Measurements from ENCODE around the gene LYRM4. TPM values are rescaled to one million over a fixed set of nuclear protein-coding genes. Genes with fewer than 3 reads are reported as not detected.
A peak's percentile ranks its signal among the peaks of the same experiment; 100 is the strongest.

LYRM4 gene
- total and polyA plus RNA-seq, 2 donors (not counting 1 experiment from before 2014, with no cell fraction given) = 22.1 to 29.5 TPM

DNA sequence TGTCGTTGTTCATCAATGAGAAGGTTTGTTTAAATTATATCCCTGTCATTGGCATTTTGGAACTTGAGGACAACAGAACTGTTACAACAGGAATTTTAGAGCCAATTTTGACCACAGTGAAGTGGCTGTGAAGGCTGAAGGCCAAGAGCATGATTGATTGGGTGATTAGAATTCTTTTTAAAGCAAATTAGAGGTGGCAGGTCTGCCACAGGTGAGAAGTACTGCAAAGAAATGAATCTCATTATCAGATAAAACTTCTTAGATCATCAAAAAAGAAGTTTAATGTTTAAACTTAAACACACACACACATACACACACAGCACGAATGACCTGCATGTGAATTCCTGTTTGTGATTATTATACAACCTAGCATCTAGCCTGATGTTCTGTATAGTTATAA is 32.9 kb upstream of the LYRM4 start:
- H3K4me1 Mint-ChIP-seq = peaks cover 53% of the 10 kb centered on the region
- H3K9me3 Mint-ChIP-seq (ENCODE audit: insufficient read depth) = no peaks in the 10 kb centered on the region
- DNase-seq (no peak), ATAC-seq (ENCODE audit: low read depth) (no peak)
- TF ChIP-seq EZH2 (IDR thresholded peaks at IDR 0.05; ENCODE audit: borderline replicate concordance, insufficient read depth, low read depth, low read length, poor library complexity, severe bottlenecking) = no peak
- TF ChIP-seq, protein P1, sequence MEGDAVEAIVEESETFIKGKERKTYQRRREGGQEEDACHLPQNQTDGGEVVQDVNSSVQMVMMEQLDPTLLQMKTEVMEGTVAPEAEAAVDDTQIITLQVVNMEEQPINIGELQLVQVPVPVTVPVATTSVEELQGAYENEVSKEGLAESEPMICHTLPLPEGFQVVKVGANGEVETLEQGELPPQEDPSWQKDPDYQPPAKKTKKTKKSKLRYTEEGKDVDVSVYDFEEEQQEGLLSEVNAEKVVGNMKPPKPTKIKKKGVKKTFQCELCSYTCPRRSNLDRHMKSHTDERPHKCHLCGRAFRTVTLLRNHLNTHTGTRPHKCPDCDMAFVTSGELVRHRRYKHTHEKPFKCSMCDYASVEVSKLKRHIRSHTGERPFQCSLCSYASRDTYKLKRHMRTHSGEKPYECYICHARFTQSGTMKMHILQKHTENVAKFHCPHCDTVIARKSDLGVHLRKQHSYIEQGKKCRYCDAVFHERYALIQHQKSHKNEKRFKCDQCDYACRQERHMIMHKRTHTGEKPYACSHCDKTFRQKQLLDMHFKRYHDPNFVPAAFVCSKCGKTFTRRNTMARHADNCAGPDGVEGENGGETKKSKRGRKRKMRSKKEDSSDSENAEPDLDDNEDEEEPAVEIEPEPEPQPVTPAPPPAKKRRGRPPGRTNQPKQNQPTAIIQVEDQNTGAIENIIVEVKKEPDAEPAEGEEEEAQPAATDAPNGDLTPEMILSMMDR (IDR thresholded peaks at IDR 0.05) = no peak
- Histone ChIP-seq H3K79me2 (ENCODE audit: control insufficient read depth, insufficient read depth, low read length) (peaks cover 60% of the 10 kb centered on the region), H3K4me3 (ENCODE audit: control extremely low read depth in 1 of 5, extremely low read depth in 1 of 5, insufficient read depth in 1 of 5, low read depth in 2 of 5, low read length in 4 of 5) (no peak overlapping the region), H3K4me1 (ENCODE audit: control insufficient read depth in 2 of 2, insufficient read depth in 2 of 2, low read length in 2 of 2) (peaks cover 33% of the 10 kb centered on the region in 2 donors), H3K36me3 (replicated peaks in 1 of 2; ENCODE audit: control extremely low read depth in 1 of 2, control insufficient read depth in 1 of 2, extremely low read depth in 1 of 2, insufficient read depth in 2 of 2, low read length in 1 of 2) (no peaks in the 10 kb centered on the region), H3K27ac (ENCODE audit: low read length in 2 of 2) (no peak overlapping the region), H3K9ac (ENCODE audit: low read length) (no peak overlapping the region), H3K4me2 (replicated peaks; ENCODE audit: low read depth, low read length, poor library complexity, severe bottlenecking) (no peak overlapping the region), H4K20me1 (ENCODE audit: control insufficient read depth, insufficient read depth, low read length, poor library complexity, severe bottlenecking) (peaks cover 6% of the 10 kb centered on the region), H2AFZ (ENCODE audit: insufficient read depth, low read depth, low read length, poor library complexity, severe bottlenecking) (no peak overlapping the region), H3K9me3 (ENCODE audit: control extremely low read depth in 1 of 3, control insufficient read depth in 2 of 3, insufficient read depth in 1 of 3, low read length in 2 of 3) (no peaks in the 10 kb centered on the region), H3K27me3 (replicated peaks in 1 of 4; ENCODE audit: control extremely low read depth in 1 of 4, control insufficient read depth in 3 of 4, insufficient read depth in 4 of 4, low read length in 3 of 4) (no peaks in the 10 kb centered on the region)
- H3K27ac Mint-ChIP-seq = no peak overlapping the region
- no peaks in the 10 kb centered on the region for H3K27me3 Mint-ChIP-seq
- no peak overlapping the region for H3K4me3 Mint-ChIP-seq
- intact Hi-C loops (cut with micrococcal nuclease) = no loop called here
- CTCF ChIA-PET = interaction anchor here (2.6 kb wide), 1 partner anchor 150 kb away, joined by 8 read pairs; no protein-coding TSS in a partner anchor
- POLR2A ChIA-PET = no interaction called here
- WGBS (ENCODE audit: insufficient coverage) = 100% methylated on average over 1 of the region's 2 CpGs

DNA sequence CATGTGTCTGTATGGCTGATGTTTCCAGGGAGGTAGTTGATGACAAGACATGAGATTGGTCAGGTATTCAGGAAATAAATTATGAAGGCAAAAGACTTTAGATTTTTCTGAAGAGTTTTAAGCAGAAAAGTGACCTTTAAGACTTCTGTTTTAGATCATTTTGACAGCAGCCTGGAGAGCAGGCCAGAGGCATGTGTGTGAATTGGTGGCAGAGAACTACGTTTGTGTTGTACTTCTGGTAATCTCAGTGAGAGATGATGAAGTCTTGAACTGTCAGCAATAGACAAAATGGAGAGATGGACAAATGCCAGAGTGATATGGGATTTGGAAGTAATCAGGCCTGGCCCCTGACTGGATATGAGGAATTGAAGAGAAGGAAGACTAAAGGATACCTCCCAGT is 31.4 kb upstream of the LYRM4 start:
- CTCF ChIA-PET = interaction anchor here (1.9 to 2.5 kb wide), 2 partner anchors 11 to 153 kb away, joined by 4 to 22 read pairs; no protein-coding TSS in a partner anchor
- Histone ChIP-seq H3K9ac (ENCODE audit: low read length) (no peak overlapping the region), H3K79me2 (ENCODE audit: control insufficient read depth, insufficient read depth, low read length) (peaks cover 66% of the 10 kb centered on the region), H3K36me3 (replicated peaks in 1 of 2; ENCODE audit: control extremely low read depth in 1 of 2, control insufficient read depth in 1 of 2, extremely low read depth in 1 of 2, insufficient read depth in 2 of 2, low read length in 1 of 2) (peaks cover 0 to under 1% of the 10 kb centered on the region in 2 experiments), H3K4me3 (ENCODE audit: control extremely low read depth in 1 of 5, extremely low read depth in 1 of 5, insufficient read depth in 1 of 5, low read depth in 2 of 5, low read length in 4 of 5) (no peak overlapping the region), H3K4me2 (replicated peaks; ENCODE audit: low read depth, low read length, poor library complexity, severe bottlenecking) (no peak overlapping the region), H3K9me3 (ENCODE audit: control extremely low read depth in 1 of 3, control insufficient read depth in 2 of 3, insufficient read depth in 1 of 3, low read length in 2 of 3) (no peaks in the 10 kb centered on the region), H3K27ac (ENCODE audit: low read length in 2 of 2) (no peak overlapping the region), H3K4me1 (ENCODE audit: control insufficient read depth in 2 of 2, insufficient read depth in 2 of 2, low read length in 2 of 2) (peaks cover 32 to 33% of the 10 kb centered on the region in 2 donors), H4K20me1 (ENCODE audit: control insufficient read depth, insufficient read depth, low read length, poor library complexity, severe bottlenecking) (peaks cover 10% of the 10 kb centered on the region), H3K27me3 (replicated peaks in 1 of 4; ENCODE audit: control extremely low read depth in 1 of 4, control insufficient read depth in 3 of 4, insufficient read depth in 4 of 4, low read length in 3 of 4) (no peaks in the 10 kb centered on the region), H2AFZ (ENCODE audit: insufficient read depth, low read depth, low read length, poor library complexity, severe bottlenecking) (no peak overlapping the region)
- intact Hi-C loops (cut with micrococcal nuclease) = no loop called here
- ATAC-seq (ENCODE audit: low read depth) (no peak), DNase-seq (no peak)
- Mint-ChIP-seq H3K27ac (peak overlapping the region; percentile 22), H3K4me3 (no peak overlapping the region), H3K4me1 (peaks cover 58% of the 10 kb centered on the region), H3K9me3 (ENCODE audit: insufficient read depth) (no peaks in the 10 kb centered on the region), H3K27me3 (no peaks in the 10 kb centered on the region)
- no peak for TF ChIP-seq EZH2 (IDR thresholded peaks at IDR 0.05; ENCODE audit: borderline replicate concordance, insufficient read depth, low read depth, low read length, poor library complexity, severe bottlenecking)
- TF ChIP-seq, protein P1 (IDR thresholded peaks at IDR 0.05) = no peak
- POLR2A ChIA-PET = no interaction called here
- 88% methylated on average over 1 of the region's 1 CpG for WGBS (ENCODE audit: insufficient coverage)
